ENCODE results near the gene CDH23. TPM values are rescaled to one million over a fixed set of nuclear protein-coding genes. Genes with fewer than 3 reads are reported as not detected.

CDH23 gene
- total and polyA plus RNA-seq, 10 of the 15 experiments (the other 5 are each of a cell fraction or from before 2014, with no cell fraction given): 0.09 to 0.40 (median 0.15) TPM; not detected in 1

DNA sequence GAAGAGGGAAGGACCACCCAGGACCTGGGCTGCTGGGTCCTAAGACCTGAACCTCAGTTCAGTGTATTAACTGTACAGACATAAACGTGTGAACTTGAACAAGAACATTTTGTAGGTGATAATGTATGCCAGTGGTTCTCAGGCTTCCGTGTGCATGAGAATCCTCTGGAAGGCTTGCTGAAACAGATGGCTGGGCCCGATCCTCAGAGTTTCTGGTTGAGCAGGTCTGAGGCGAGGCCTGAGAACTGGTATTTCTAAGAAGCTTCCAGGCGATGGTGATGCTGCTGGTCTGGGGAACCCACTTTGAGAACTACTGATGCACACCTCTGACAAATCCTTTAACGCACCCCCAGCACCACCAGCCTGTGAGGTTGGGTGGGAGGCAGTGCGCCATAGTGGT, 70.4 kb downstream of the CDH23 start (continued):
- TF ChIP-seq, protein P1, sequence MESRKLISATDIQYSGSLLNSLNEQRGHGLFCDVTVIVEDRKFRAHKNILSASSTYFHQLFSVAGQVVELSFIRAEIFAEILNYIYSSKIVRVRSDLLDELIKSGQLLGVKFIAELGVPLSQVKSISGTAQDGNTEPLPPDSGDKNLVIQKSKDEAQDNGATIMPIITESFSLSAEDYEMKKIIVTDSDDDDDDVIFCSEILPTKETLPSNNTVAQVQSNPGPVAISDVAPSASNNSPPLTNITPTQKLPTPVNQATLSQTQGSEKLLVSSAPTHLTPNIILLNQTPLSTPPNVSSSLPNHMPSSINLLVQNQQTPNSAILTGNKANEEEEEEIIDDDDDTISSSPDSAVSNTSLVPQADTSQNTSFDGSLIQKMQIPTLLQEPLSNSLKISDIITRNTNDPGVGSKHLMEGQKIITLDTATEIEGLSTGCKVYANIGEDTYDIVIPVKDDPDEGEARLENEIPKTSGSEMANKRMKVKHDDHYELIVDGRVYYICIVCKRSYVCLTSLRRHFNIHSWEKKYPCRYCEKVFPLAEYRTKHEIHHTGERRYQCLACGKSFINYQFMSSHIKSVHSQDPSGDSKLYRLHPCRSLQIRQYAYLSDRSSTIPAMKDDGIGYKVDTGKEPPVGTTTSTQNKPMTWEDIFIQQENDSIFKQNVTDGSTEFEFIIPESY (IDR thresholded peaks at IDR 0.05): no peak

GRCh38 chr10:71467569-71468362, 71.0 kb downstream of the CDH23 start:
- ATAC-seq (no peak), DNase-seq (ENCODE audit: low read depth, low spot score) (no peak), FAIRE-seq (no peak)
- Histone ChIP-seq H3K4me2 (ENCODE audit: control insufficient read depth, insufficient read depth) (no peak overlapping the region), H3K9me3 (replicated peaks; ENCODE audit: control insufficient read depth, insufficient read depth, low read length) (no peaks in the 10 kb centered on the region), H3K79me2 (ENCODE audit: control insufficient read depth, insufficient read depth, low read length) (no peaks in the 10 kb centered on the region), H3K4me1 (ENCODE audit: control insufficient read depth, insufficient read depth, low read length) (no peaks in the 10 kb centered on the region), H3K36me3 (ENCODE audit: control insufficient read depth in 2 of 2, insufficient read depth in 2 of 2, low read length in 1 of 2) (no peaks in the 10 kb centered on the region), H2AFZ (ENCODE audit: control insufficient read depth, low read depth, low read length) (no peak overlapping the region), H3K4me3 (no peak overlapping the region), H3K27me3 (replicated peaks in 1 of 2; ENCODE audit: control insufficient read depth in 2 of 2, insufficient read depth in 2 of 2, low read length in 1 of 2) (peaks cover 0 to 3% of the 10 kb centered on the region in 2 experiments; a peak in 3 of 4 replicates), H3K27ac (ENCODE audit: control insufficient read depth, insufficient read depth) (no peak overlapping the region), H3K9ac (ENCODE audit: control insufficient read depth, insufficient read depth, low read length) (no peak overlapping the region), H4K20me1 (ENCODE audit: control insufficient read depth, insufficient read depth) (no peaks in the 10 kb centered on the region)
- intact Hi-C loops (cut with micrococcal nuclease; ENCODE audit: unreplicated experiment) (no loop called here), in situ Hi-C loops (cut with MboI) (no loop called here)
- RAD21 ChIA-PET (ENCODE audit: unreplicated experiment): no interaction called here
- WGBS (ENCODE audit: insufficient coverage, insufficient replicate concordance, low lambda C conversion rate, missing lambda C conversion rate): 28% methylated on average over 9 of the region's 9 CpGs
- TF ChIP-seq, protein P2, sequence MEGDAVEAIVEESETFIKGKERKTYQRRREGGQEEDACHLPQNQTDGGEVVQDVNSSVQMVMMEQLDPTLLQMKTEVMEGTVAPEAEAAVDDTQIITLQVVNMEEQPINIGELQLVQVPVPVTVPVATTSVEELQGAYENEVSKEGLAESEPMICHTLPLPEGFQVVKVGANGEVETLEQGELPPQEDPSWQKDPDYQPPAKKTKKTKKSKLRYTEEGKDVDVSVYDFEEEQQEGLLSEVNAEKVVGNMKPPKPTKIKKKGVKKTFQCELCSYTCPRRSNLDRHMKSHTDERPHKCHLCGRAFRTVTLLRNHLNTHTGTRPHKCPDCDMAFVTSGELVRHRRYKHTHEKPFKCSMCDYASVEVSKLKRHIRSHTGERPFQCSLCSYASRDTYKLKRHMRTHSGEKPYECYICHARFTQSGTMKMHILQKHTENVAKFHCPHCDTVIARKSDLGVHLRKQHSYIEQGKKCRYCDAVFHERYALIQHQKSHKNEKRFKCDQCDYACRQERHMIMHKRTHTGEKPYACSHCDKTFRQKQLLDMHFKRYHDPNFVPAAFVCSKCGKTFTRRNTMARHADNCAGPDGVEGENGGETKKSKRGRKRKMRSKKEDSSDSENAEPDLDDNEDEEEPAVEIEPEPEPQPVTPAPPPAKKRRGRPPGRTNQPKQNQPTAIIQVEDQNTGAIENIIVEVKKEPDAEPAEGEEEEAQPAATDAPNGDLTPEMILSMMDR (IDR thresholded peaks at IDR 0.05 in 2 of 3, conservative IDR thresholded peaks at IDR 0.05 in 1 of 3; ENCODE audit: control insufficient read depth in 2 of 3, extremely low read depth in 1 of 3, insufficient read depth in 1 of 3, low read depth in 3 of 3, low read length in 3 of 3): no peak
- BruUV-seq (replicated peaks): no TSS peak
- POLR2A ChIA-PET: interaction anchor here (0.6 kb wide), 1 partner anchor 1032 kb away, joined by 7 read pairs; no protein-coding TSS in a partner anchor
- SMC1A ChIA-PET (ENCODE audit: uncharacterized antibody, unreplicated experiment): no interaction called here
- CTCF ChIA-PET: no interaction called here

Measured in GM12878 (cell line).